Activated CD8-positive, alpha-beta memory T cell treated with anti-CD3 and anti-CD28 coated beads, Interleukin-2, amount 50 U/mL, for 1 hour (primary cell): Measurements from ENCODE around the gene CALCA.

Experiments
- DNase-seq: peaks from one replicate; pipeline ENCODE4 v3.0.0-alpha.2; 2020; ENCODE audit errors: extremely low read depth

Gene CALCA

GRCh38 chr11:14949437-14950147 is 22.6 kb downstream of the CALCA start:
- no peak for DNase-seq

- DNase-seq: no peak
Observed at GRCh38 chr11:14942745-14943144, 29.4 kb downstream of the CALCA start.

GRCh38 chr11:14938936-14939335 is 33.2 kb downstream of the CALCA start:
- DNase-seq: no peak

GRCh38 chr11:14934641-14935351 is 37.4 kb downstream of the CALCA start:
- DNase-seq: no peak

- DNase-seq: no peak
Observed at GRCh38 chr11:14932447-14932846, 39.7 kb downstream of the CALCA start.

- DNase-seq: no peak
Observed at GRCh38 chr11:14930369-14930768, 41.8 kb downstream of the CALCA start.

GRCh38 chr11:14927146-14927545 is 45.0 kb downstream of the CALCA start:
- DNase-seq: no peak

GRCh38 chr11:14924318-14924717 is 47.8 kb downstream of the CALCA start:
- DNase-seq: no peak
